Measurements from ENCODE around the gene DAPK3. TPM values are rescaled to one million over a fixed set of nuclear protein-coding genes. Genes with fewer than 3 reads are reported as not detected.
"Not testable (repeated sequence)": the region's sequence is repeated elsewhere in the genome, so short reads cannot be mapped to it uniquely, and the experiment has no call there.

Gene DAPK3
- total and polyA plus RNA-seq, 2 experiments from 2014 or later = 47.6 to 167 TPM

GRCh38 chr19:4013886-4014540 is 43.1 kb upstream of the DAPK3 start:
- in situ Hi-C loops (cut with MboI) = no loop called here
- DNase-seq = no peak

GRCh38 chr19:4012975-4013634 is 42.2 kb upstream of the DAPK3 start:
- Histone ChIP-seq H4K20me1 (ENCODE audit: insufficient read depth) (no peaks in the 10 kb centered on the region), H3K79me2 (ENCODE audit: insufficient read depth) (peaks cover 75% of the 10 kb centered on the region)
- no peak for DNase-seq

More at GRCh38 chr19:4013886-4014540, 43.1 kb upstream of the DAPK3 start:
- Histone ChIP-seq H3K4me1 (ENCODE audit: insufficient read depth) (peaks cover 8% of the 10 kb centered on the region; the same call in 1 of the 2 replicates), H3K4me3 (no peak overlapping the region), H2AFZ (no peak overlapping the region), H3F3A (ENCODE audit: insufficient read depth) (no peaks in the 10 kb centered on the region), H3K36me3 (ENCODE audit: low read depth) (no peaks in the 10 kb centered on the region; the same call in 1 of the 2 replicates), H3K4me2 (ENCODE audit: unreplicated experiment) (no peak overlapping the region), H3K9me2 (ENCODE audit: insufficient read depth) (no peaks in the 10 kb centered on the region), H3K27ac (no peak overlapping the region), H3K9ac (no peak overlapping the region), H3K79me2 (ENCODE audit: insufficient read depth) (peaks cover 72% of the 10 kb centered on the region), H3K9me3 (ENCODE audit: low read depth) (no peaks in the 10 kb centered on the region), H3K27me3 (replicated peaks; ENCODE audit: insufficient read depth) (no peaks in the 10 kb centered on the region), H4K20me1 (ENCODE audit: insufficient read depth) (no peaks in the 10 kb centered on the region)
- 84 to 88% methylated on average over 18 to 19 of the region's 20 CpGs for WGBS, 2 experiments (ENCODE audit: low coverage in 1 of 2, low lambda C conversion rate in 2 of 2, missing lambda C conversion rate in 2 of 2)
- TF ChIP-seq EZH2 (IDR thresholded peaks at IDR 0.05; ENCODE audit: insufficient read depth, poor library complexity, severe bottlenecking) (no peak), EZH2phosphoT487 (IDR thresholded peaks at IDR 0.05; ENCODE audit: insufficient read depth, low read depth) (no peak)

GRCh38 chr19:4012092-4012974 is 41.4 kb upstream of the DAPK3 start:
- Histone ChIP-seq H3K4me3 (no peak overlapping the region), H3K4me1 (ENCODE audit: insufficient read depth) (peaks cover 14% of the 10 kb centered on the region), H4K20me1 (ENCODE audit: insufficient read depth) (no peaks in the 10 kb centered on the region), H3K79me2 (ENCODE audit: insufficient read depth) (peaks cover 78% of the 10 kb centered on the region), H3K9me2 (ENCODE audit: insufficient read depth) (no peaks in the 10 kb centered on the region), H3K27me3 (replicated peaks; ENCODE audit: insufficient read depth) (no peaks in the 10 kb centered on the region), H3F3A (ENCODE audit: insufficient read depth) (no peaks in the 10 kb centered on the region), H3K27ac (no peak overlapping the region), H3K9me3 (ENCODE audit: low read depth) (no peaks in the 10 kb centered on the region), H2AFZ (no peak overlapping the region), H3K9ac (no peak overlapping the region), H3K4me2 (ENCODE audit: unreplicated experiment) (no peak overlapping the region), H3K36me3 (ENCODE audit: low read depth) (no peaks in the 10 kb centered on the region; the same call in 1 of the 2 replicates)
- WGBS, 2 experiments (ENCODE audit: low coverage in 1 of 2, low lambda C conversion rate in 2 of 2, missing lambda C conversion rate in 2 of 2) = 87 to 89% methylated on average over 21 to 24 of the region's 27 CpGs
- in situ Hi-C loops (cut with MboI) = no loop called here
- no peak for DNase-seq
- TF ChIP-seq EZH2phosphoT487 (IDR thresholded peaks at IDR 0.05; ENCODE audit: insufficient read depth, low read depth) (no peak), EZH2 (IDR thresholded peaks at IDR 0.05; ENCODE audit: insufficient read depth, poor library complexity, severe bottlenecking) (no peak)

More at GRCh38 chr19:4012975-4013634, 42.2 kb upstream of the DAPK3 start:
- TF ChIP-seq EZH2phosphoT487 (IDR thresholded peaks at IDR 0.05; ENCODE audit: insufficient read depth, low read depth) (no peak), EZH2 (IDR thresholded peaks at IDR 0.05; ENCODE audit: insufficient read depth, poor library complexity, severe bottlenecking) (no peak)
- Histone ChIP-seq H3K9me2 (ENCODE audit: insufficient read depth) (no peaks in the 10 kb centered on the region), H3K36me3 (ENCODE audit: low read depth) (no peaks in the 10 kb centered on the region; the same call in 1 of the 2 replicates), H3K27ac (no peak overlapping the region), H3K9me3 (ENCODE audit: low read depth) (no peaks in the 10 kb centered on the region), H3K27me3 (replicated peaks; ENCODE audit: insufficient read depth) (no peaks in the 10 kb centered on the region), H3K4me3 (no peak overlapping the region), H3F3A (ENCODE audit: insufficient read depth) (no peaks in the 10 kb centered on the region), H3K4me2 (ENCODE audit: unreplicated experiment) (no peak overlapping the region), H2AFZ (no peak overlapping the region), H3K9ac (no peak overlapping the region), H3K4me1 (ENCODE audit: insufficient read depth) (peaks cover 14% of the 10 kb centered on the region)
- in situ Hi-C loops (cut with MboI) = no loop called here
- 95 to 96% methylated on average over 32 of the region's 33 CpGs for WGBS, 2 experiments (ENCODE audit: low coverage in 1 of 2, low lambda C conversion rate in 2 of 2, missing lambda C conversion rate in 2 of 2)

- WGBS, 2 experiments (ENCODE audit: low coverage in 1 of 2, low lambda C conversion rate in 2 of 2, missing lambda C conversion rate in 2 of 2) = 69 to 70% methylated on average over 6 of the region's 6 CpGs
- H3K27ac ChIP-seq; H3K36me3 ChIP-seq (ENCODE audit: low read depth); DNase-seq; H3K4me2 ChIP-seq (ENCODE audit: unreplicated experiment); H4K20me1 ChIP-seq (ENCODE audit: insufficient read depth); H2AFZ ChIP-seq; H3K4me3 ChIP-seq; H3K9me3 ChIP-seq (ENCODE audit: low read depth); H3K27me3 ChIP-seq (replicated peaks; ENCODE audit: insufficient read depth); H3K9me2 ChIP-seq (ENCODE audit: insufficient read depth); H3F3A ChIP-seq (ENCODE audit: insufficient read depth); H3K9ac ChIP-seq; in situ Hi-C loops (cut with MboI): not testable (repeated sequence)
- peaks cover 75% of the 10 kb centered on the region for H3K79me2 ChIP-seq (ENCODE audit: insufficient read depth)
- peaks cover 18% of the 10 kb centered on the region for H3K4me1 ChIP-seq (ENCODE audit: insufficient read depth)
Observed at GRCh38 chr19:4011430-4011829, 40.5 kb upstream of the DAPK3 start.
